Measurements from ENCODE around the gene TMEM97.

Gene TMEM97

DNA sequence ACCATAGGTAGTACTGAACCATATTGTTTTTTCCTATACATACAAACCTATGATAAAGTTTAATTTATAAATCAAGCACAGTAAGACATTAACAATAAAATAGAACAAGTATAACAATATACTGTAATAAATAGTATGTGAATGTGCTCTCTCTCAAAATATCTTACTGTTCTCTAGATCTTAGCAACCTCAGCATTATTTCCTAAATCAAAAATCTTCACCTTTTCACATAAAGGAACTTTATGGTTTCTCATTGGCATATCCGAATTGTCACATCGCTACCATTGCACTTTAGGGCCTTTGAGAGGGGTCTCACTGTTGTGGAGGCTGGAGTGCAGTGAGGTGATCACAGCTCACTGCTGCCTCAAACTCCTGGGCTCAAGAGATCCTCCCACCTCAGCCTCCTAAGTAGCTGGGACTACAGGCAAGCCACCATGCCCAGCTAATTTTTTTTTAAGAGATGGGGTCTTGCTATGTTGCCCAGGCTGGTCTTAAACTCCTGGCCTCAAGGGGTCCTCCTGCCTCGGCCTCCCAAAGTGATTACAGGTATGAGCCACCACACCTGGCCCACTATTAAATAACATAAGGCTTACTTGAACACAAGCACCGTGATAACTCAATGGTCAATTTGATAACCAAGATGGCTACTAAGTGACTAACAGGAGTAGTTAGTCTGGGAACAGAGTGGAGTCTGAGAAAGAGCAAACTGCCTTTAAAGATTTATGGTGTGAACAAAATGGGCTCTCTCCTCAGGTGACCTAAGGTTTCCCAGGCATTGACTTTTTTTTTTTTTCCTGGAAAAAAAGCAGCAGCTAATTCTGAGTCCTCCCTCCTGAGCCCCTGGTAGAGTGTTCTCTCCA, 2.9 kb upstream of the TMEM97 start:
- no peak overlapping the region for H3K4me3 ChIP-seq (replicated peaks; ENCODE audit: insufficient read depth, low read length)
- H3K27me3 ChIP-seq (ENCODE audit: insufficient read depth, poor library complexity, severe bottlenecking): no peaks in the 10 kb centered on the region
- DNase-seq (ENCODE audit: low read depth in 1 of 2, low spot score in 1 of 2): no peak
- TF ChIP-seq GABPA (IDR thresholded peaks at IDR 0.05; ENCODE audit: low read depth): no peak
- no peak for TF ChIP-seq POLR2AphosphoS5 (IDR thresholded peaks at IDR 0.05; ENCODE audit: low read depth)
- TF ChIP-seq, protein P1, sequence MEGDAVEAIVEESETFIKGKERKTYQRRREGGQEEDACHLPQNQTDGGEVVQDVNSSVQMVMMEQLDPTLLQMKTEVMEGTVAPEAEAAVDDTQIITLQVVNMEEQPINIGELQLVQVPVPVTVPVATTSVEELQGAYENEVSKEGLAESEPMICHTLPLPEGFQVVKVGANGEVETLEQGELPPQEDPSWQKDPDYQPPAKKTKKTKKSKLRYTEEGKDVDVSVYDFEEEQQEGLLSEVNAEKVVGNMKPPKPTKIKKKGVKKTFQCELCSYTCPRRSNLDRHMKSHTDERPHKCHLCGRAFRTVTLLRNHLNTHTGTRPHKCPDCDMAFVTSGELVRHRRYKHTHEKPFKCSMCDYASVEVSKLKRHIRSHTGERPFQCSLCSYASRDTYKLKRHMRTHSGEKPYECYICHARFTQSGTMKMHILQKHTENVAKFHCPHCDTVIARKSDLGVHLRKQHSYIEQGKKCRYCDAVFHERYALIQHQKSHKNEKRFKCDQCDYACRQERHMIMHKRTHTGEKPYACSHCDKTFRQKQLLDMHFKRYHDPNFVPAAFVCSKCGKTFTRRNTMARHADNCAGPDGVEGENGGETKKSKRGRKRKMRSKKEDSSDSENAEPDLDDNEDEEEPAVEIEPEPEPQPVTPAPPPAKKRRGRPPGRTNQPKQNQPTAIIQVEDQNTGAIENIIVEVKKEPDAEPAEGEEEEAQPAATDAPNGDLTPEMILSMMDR (IDR thresholded peaks at IDR 0.05; ENCODE audit: insufficient read depth, low read length): no peak
- TF ChIP-seq, protein P2, sequence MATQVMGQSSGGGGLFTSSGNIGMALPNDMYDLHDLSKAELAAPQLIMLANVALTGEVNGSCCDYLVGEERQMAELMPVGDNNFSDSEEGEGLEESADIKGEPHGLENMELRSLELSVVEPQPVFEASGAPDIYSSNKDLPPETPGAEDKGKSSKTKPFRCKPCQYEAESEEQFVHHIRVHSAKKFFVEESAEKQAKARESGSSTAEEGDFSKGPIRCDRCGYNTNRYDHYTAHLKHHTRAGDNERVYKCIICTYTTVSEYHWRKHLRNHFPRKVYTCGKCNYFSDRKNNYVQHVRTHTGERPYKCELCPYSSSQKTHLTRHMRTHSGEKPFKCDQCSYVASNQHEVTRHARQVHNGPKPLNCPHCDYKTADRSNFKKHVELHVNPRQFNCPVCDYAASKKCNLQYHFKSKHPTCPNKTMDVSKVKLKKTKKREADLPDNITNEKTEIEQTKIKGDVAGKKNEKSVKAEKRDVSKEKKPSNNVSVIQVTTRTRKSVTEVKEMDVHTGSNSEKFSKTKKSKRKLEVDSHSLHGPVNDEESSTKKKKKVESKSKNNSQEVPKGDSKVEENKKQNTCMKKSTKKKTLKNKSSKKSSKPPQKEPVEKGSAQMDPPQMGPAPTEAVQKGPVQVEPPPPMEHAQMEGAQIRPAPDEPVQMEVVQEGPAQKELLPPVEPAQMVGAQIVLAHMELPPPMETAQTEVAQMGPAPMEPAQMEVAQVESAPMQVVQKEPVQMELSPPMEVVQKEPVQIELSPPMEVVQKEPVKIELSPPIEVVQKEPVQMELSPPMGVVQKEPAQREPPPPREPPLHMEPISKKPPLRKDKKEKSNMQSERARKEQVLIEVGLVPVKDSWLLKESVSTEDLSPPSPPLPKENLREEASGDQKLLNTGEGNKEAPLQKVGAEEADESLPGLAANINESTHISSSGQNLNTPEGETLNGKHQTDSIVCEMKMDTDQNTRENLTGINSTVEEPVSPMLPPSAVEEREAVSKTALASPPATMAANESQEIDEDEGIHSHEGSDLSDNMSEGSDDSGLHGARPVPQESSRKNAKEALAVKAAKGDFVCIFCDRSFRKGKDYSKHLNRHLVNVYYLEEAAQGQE (IDR thresholded peaks at IDR 0.05; ENCODE audit: insufficient replicate concordance, low read depth): no peak
- no peak for TF ChIP-seq SPI1 (IDR thresholded peaks at IDR 0.05; ENCODE audit: borderline replicate concordance, low read depth)
- H3K27ac ChIP-seq (replicated peaks): no peak overlapping the region

DNA sequence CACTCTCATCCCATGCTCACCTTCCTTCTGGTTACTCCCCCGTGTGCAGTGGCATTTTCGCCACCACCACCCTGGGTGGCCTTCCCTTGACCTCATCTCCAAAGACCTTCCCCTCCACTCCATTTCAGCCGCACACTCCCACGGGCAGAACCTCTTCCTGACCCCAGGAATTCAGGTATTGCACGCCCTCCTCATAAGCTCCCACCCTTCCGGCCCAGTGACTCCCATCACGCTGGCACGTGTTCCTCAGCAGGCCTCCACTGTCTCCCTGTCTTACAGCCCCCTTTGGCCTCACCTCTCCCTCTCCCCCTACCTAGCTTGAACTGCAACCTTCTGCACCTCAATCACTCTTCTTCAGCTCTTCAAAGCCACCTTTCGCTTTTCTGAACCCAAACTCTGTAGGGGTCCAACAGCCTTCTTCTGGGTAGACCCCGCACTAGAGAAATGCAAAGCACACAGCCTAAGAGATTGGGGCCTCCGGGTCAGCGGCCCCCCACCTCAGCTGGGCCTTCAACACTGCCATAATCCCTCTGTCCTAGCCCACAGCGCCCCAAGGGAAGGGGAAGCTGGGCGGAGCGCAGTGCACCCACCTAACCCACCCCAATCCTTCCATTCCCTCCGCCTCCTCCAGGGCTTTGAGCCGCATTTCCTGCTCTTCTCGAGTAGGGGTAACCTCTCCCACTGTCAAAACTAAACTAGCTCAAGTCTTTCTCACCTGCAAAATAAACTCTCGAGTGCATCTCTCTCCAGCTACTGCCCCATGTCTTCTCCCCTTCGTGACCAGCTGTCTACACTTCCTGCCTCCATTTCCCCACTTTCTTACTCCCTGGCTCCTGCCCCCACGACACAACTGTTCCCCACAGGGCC, 1.7 kb upstream of the TMEM97 start:
- Histone ChIP-seq H3K4me3 (replicated peaks; ENCODE audit: insufficient read depth, low read length) (peak overlapping the region; percentile 89), H3K27me3 (ENCODE audit: insufficient read depth, poor library complexity, severe bottlenecking) (no peaks in the 10 kb centered on the region), H3K27ac (replicated peaks) (no peak overlapping the region)
- no peak for DNase-seq (ENCODE audit: low read depth in 1 of 2, low spot score in 1 of 2)
- TF ChIP-seq GABPA (IDR thresholded peaks at IDR 0.05; ENCODE audit: low read depth) (no peak), SPI1 (IDR thresholded peaks at IDR 0.05; ENCODE audit: borderline replicate concordance, low read depth) (no peak), POLR2AphosphoS5 (IDR thresholded peaks at IDR 0.05; ENCODE audit: low read depth) (no peak)
- TF ChIP-seq, protein P2 (IDR thresholded peaks at IDR 0.05; ENCODE audit: insufficient replicate concordance, low read depth): no peak
- TF ChIP-seq, protein P1 (IDR thresholded peaks at IDR 0.05; ENCODE audit: insufficient read depth, low read length): no peak

- H3K27ac ChIP-seq (replicated peaks): peak overlapping the region; percentile 83
- TF ChIP-seq, protein P2 (IDR thresholded peaks at IDR 0.05; ENCODE audit: insufficient replicate concordance, low read depth): no peak
- TF ChIP-seq POLR2AphosphoS5 (IDR thresholded peaks at IDR 0.05; ENCODE audit: low read depth) (no peak; the same call in 1 of the 2 replicates), GABPA (IDR thresholded peaks at IDR 0.05; ENCODE audit: low read depth) (no peak), SPI1 (IDR thresholded peaks at IDR 0.05; ENCODE audit: borderline replicate concordance, low read depth) (no peak)
- TF ChIP-seq, protein P1 (IDR thresholded peaks at IDR 0.05; ENCODE audit: insufficient read depth, low read length): no peak
Observed at GRCh38 chr17:28317966-28318758, 838 bp upstream of the TMEM97 start.

More at GRCh38 chr17:28317966-28318758, 838 bp upstream of the TMEM97 start:
- DNase-seq (ENCODE audit: low read depth in 1 of 2, low spot score in 1 of 2): peak in 1 of 2 experiments; percentile 7
- Histone ChIP-seq H3K4me3 (replicated peaks; ENCODE audit: insufficient read depth, low read length) (peak overlapping the region; percentile 89), H3K27me3 (ENCODE audit: insufficient read depth, poor library complexity, severe bottlenecking) (no peaks in the 10 kb centered on the region)

Measured in HL-60 (cell line).